ENCODE results near the gene EGFR.
A peak's percentile ranks its signal among the peaks of the same experiment; 100 is the strongest.

The EGFR gene

GRCh38 chr7:55129541-55130394 is 111.0 kb downstream of the EGFR start:
- DNase-seq, result peak in 1 of 2 experiments; percentile 23

- no peak for DNase-seq
Observed at GRCh38 chr7:55130395-55131141, 111.8 kb downstream of the EGFR start.

- DNase-seq, result no peak
Observed at GRCh38 chr7:55131142-55131929, 112.5 kb downstream of the EGFR start.

GRCh38 chr7:55132550-55132889 is 113.7 kb downstream of the EGFR start:
- DNase-seq, result no peak

- DNase-seq, result peak; percentile 97 to 98
Observed at GRCh38 chr7:55132890-55133551, 114.2 kb downstream of the EGFR start.

GRCh38 chr7:55133630-55134358 is 115.0 kb downstream of the EGFR start:
- peak; percentile 89 to 96 for DNase-seq

GRCh38 chr7:55134359-55134725 is 115.5 kb downstream of the EGFR start:
- no peak for DNase-seq

- DNase-seq, result no peak
Observed at GRCh38 chr7:55134786-55135185, 116.0 kb downstream of the EGFR start.

GRCh38 chr7:55135462-55135861 is 116.6 kb downstream of the EGFR start:
- DNase-seq, result no peak

- no peak for DNase-seq
Observed at GRCh38 chr7:55138663-55139062, 119.8 kb downstream of the EGFR start.

- DNase-seq, result no peak
Observed at GRCh38 chr7:55140221-55140940, 121.6 kb downstream of the EGFR start.

GRCh38 chr7:55140941-55141278 is 122.1 kb downstream of the EGFR start:
- DNase-seq, result no peak

- DNase-seq, result no peak
Observed at GRCh38 chr7:55142919-55143600, 124.2 kb downstream of the EGFR start.

GRCh38 chr7:55144333-55145317 is 125.8 kb downstream of the EGFR start:
- DNase-seq, result no peak

GRCh38 chr7:55145606-55146005 is 126.8 kb downstream of the EGFR start:
- DNase-seq, result no peak

- DNase-seq, result no peak
Observed at GRCh38 chr7:55147101-55147500, 128.3 kb downstream of the EGFR start.

- no peak for DNase-seq
Observed at GRCh38 chr7:55147736-55148135, 128.9 kb downstream of the EGFR start.

- no peak for DNase-seq
Observed at GRCh38 chr7:55148571-55148970, 129.8 kb downstream of the EGFR start.

GRCh38 chr7:55149001-55149400 is 130.2 kb downstream of the EGFR start:
- no peak for DNase-seq

GRCh38 chr7:55150166-55150565 is 131.3 kb downstream of the EGFR start:
- no peak for DNase-seq
